Fibroblast of pulmonary artery (primary cell): Measurements from ENCODE around the gene AHRR.
A peak's percentile ranks its signal among the peaks of the same experiment; 100 is the strongest.

Source experiments
- DNase-seq: peaks from one replicate; pipeline ENCODE4 v3.0.0-alpha.2; 2010; ENCODE audit warnings: low read depth
- H3K4me3 ChIP-seq: replicated peaks from 2 replicates; pipeline ENCODE4 v1.5.1; 2011; ENCODE audit warnings: low read depth, mild to moderate bottlenecking, control low read depth, low read length, moderate library complexity
- TF ChIP-seq, protein P1 (sequence below): IDR thresholded peaks from 2 replicates; pipeline ENCODE4 v1.5.1; 2011; ENCODE audit warnings: mild to moderate bottlenecking, control low read depth, low read length, inconsistent platforms; ENCODE audit errors: missing control alignments

AHRR gene

DNA sequence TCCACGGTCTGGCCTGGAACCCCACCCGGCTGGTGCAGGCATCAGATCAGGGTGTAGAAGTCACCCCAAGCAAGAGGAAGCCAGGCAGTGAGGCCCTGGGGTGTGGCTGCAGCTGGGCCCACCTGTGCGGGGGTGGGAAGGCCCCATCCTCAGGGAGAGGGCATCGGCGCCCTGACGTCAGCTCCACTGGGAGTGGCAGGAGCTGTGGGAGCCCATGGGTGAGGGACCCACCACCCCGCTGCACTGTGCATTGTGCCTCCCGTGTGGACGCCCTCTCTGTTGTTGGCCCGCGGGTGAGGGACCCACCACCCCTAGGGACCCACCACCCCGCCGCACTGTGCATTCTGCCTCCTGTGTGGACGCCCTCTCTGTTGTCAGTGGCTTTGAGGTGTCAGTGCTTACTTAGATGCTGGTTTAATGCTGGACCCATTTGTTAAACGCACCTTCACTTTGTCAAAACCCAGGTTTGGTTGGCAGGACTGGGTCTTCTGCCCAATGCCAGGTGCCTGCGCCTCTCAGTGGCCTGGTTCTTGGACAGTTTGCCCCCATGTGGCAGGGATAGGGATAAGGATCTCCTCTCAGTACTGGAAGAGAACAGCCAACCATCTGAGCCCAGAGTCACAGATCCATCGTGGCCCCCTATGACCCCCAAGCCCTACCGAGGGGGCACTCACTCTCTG, 114.6 kb downstream of the AHRR start:
- TF ChIP-seq, protein P1, sequence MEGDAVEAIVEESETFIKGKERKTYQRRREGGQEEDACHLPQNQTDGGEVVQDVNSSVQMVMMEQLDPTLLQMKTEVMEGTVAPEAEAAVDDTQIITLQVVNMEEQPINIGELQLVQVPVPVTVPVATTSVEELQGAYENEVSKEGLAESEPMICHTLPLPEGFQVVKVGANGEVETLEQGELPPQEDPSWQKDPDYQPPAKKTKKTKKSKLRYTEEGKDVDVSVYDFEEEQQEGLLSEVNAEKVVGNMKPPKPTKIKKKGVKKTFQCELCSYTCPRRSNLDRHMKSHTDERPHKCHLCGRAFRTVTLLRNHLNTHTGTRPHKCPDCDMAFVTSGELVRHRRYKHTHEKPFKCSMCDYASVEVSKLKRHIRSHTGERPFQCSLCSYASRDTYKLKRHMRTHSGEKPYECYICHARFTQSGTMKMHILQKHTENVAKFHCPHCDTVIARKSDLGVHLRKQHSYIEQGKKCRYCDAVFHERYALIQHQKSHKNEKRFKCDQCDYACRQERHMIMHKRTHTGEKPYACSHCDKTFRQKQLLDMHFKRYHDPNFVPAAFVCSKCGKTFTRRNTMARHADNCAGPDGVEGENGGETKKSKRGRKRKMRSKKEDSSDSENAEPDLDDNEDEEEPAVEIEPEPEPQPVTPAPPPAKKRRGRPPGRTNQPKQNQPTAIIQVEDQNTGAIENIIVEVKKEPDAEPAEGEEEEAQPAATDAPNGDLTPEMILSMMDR, result peak; percentile 48
- H3K4me3 ChIP-seq, result no peak overlapping the region

DNA sequence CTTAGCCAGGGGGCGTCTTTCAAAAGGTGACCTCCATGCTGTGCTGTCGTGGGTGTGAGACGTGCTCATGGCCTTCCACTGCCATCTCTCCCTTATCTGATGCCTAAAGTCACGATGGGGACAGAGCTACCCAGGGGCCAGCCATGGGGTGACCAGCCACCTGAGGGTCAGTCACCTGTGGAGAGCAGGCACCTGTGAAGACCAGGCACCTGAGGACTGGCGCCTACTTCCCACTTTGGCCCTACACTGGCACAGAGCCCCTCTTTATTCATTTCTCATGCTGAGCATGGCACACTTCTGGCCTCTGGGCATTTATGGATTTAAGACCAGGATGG, 115.1 kb downstream of the AHRR start:
- DNase-seq, result no peak
- TF ChIP-seq, protein P1, result no peak
- no peak overlapping the region for H3K4me3 ChIP-seq

More for the DNA sequence above, 114.6 kb downstream of the AHRR start:
- DNase-seq, result peak; percentile 34

DNA sequence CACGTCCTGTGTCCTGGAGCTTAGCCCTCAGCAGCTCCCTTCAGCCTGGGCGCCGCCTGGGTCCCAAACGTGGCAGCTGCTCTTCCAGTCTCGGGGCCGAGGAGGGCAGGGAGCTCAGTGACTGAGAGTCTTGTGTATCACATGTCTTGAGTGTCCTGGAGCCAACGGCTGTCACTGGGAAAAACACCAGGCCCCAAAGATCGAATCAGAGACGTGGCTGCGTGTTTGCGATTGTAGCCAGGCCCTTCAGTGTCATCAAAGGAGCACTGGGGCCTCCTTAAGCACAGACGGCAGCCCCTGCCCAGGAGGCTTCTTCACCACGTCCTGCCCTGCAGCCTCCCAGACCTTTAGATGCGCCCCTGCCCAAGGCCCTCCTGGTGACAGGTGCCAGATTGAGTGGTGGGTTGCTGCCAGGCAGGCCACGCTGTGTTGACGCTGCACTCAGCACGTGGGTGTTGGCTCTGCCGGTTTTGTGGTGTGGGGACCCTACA, 115.8 kb downstream of the AHRR start:
- H3K4me3 ChIP-seq, result no peak overlapping the region
- DNase-seq, result no peak
- TF ChIP-seq, protein P1, result no peak

DNA sequence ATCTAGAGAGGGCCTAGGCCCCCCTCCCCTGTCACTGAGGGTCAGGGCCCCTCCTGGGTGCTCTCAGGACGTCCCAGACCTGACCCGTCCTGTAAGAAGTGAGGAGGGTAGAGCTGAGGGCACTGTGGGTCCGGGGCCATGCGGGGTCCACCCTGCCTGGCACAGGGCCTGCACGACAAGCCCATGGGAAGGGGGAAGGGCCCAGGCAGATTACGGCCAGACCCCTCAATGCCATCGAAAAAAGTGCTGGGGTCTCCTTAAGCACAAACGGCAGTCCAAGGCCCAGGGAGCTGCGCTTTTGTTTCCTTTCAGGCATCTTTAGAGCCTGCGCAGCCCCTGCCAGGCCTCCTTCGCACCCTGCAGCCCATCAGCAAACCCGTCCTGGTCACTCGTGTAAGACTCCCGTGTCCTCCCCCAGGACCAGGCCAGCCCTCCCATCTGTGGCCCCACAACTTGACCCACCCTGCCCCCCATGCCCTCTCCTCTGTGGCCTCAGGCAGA, 117.0 kb downstream of the AHRR start:
- no peak for DNase-seq
- no peak overlapping the region for H3K4me3 ChIP-seq
- TF ChIP-seq, protein P1, result no peak

DNA sequence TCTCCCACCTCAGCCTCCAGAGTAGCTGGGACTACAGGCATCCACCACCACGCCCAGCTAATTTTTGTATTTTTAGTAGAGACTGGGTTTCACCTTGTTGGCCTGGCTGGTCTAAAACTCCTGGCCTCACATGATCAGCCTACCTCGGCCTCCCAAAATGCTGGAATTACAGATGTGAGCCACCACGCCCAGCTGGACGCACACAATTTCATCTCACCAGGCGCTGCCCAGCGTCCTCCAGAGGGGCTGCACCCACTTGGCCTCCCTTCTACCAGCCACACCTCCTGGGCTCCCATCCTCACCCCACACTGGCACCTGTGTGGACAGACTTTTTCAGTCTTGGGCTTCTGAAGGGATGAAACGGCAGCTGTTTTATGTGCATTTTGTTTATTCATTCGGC, 117.7 kb downstream of the AHRR start:
- no peak for DNase-seq
- H3K4me3 ChIP-seq, result no peak overlapping the region
- TF ChIP-seq, protein P1, result no peak

DNA sequence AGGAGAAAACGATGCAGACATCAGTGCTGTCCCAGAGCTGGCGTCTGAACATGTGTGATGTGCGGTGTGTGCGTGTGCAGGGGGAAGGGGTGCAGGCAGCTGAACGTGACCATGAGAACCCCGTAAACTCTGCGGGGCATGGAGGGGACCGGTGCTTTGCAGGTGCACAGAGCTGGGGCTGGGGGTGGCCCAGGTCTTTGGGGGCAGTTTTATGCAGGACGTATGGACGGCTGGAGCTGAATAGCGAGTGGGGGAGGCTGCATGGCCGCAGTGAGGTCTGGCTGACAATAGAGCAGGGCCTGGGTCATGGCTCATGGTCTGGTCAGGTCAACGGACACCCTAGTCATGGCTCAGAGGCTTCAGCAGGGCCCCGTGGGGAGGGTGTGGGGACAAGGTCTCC, 118.1 kb downstream of the AHRR start:
- H3K4me3 ChIP-seq, result no peak overlapping the region
- TF ChIP-seq, protein P1, result no peak
- no peak for DNase-seq
